ENCODE results near the gene PEAK1.

PEAK1 gene

GRCh38 chr15:77430213-77430612 is 10.3 kb upstream of the PEAK1 start:
- no peaks in the 10 kb centered on the region for H3K27me3 ChIP-seq (ENCODE audit: insufficient read depth, low read length, poor library complexity)
- no peak overlapping the region for H2AK5ac ChIP-seq (ENCODE audit: low read length)
- no peak overlapping the region for H3K4me3 ChIP-seq (ENCODE audit: low read length)
- no peak overlapping the region for H4K8ac ChIP-seq (ENCODE audit: low read depth, low read length)
- H3K23ac ChIP-seq (ENCODE audit: low read length), result peak overlapping the region; percentile 12
- DNase-seq, result no peak
- no peak overlapping the region for H3K4me2 ChIP-seq (ENCODE audit: low read length)
- H2BK15ac ChIP-seq (replicated peaks; ENCODE audit: low read depth), result no peak overlapping the region
- peaks cover 2% of the 10 kb centered on the region for H3K79me2 ChIP-seq (ENCODE audit: control insufficient read depth, insufficient read depth, low read length)
- H3K56ac ChIP-seq (ENCODE audit: low read length), result no peak overlapping the region
- WGBS (ENCODE audit: extremely low coverage, insufficient coverage, low lambda C conversion rate), result no CpG with 5 or more reads among the region's 2 CpGs
- no peaks in the 10 kb centered on the region for H3K4me1 ChIP-seq (ENCODE audit: control insufficient read depth, low read depth, low read length)
- no peak overlapping the region for H3K4ac ChIP-seq (ENCODE audit: low read depth, low read length)
- H3K9ac ChIP-seq (ENCODE audit: low read length), result no peak overlapping the region
- no peak overlapping the region for H4K5ac ChIP-seq (ENCODE audit: low read length)
- H2BK5ac ChIP-seq (ENCODE audit: low read length), result no peak overlapping the region
- no peaks in the 10 kb centered on the region for H3K36me3 ChIP-seq (ENCODE audit: control insufficient read depth, insufficient read depth, low read length)
- H3K18ac ChIP-seq (ENCODE audit: low read length), result no peak overlapping the region
- H3K79me1 ChIP-seq (ENCODE audit: low read length), result peaks cover 4% of the 10 kb centered on the region
- H2BK120ac ChIP-seq (ENCODE audit: low read depth, low read length), result no peak overlapping the region
- no peak overlapping the region for H3K27ac ChIP-seq (ENCODE audit: low read depth, low read length)

GRCh38 chr15:77426871-77427270 is 7.0 kb upstream of the PEAK1 start:
- Histone ChIP-seq H2AK5ac (ENCODE audit: low read length) (no peak overlapping the region), H3K27ac (ENCODE audit: low read depth, low read length) (no peak overlapping the region), H3K27me3 (ENCODE audit: insufficient read depth, low read length, poor library complexity) (no peaks in the 10 kb centered on the region), H2BK15ac (replicated peaks; ENCODE audit: low read depth) (no peak overlapping the region), H3K4me1 (ENCODE audit: control insufficient read depth, low read depth, low read length) (peaks cover 3% of the 10 kb centered on the region), H3K18ac (ENCODE audit: low read length) (no peak overlapping the region), H2BK120ac (ENCODE audit: low read depth, low read length) (no peak overlapping the region), H3K56ac (ENCODE audit: low read length) (no peak overlapping the region), H3K4me3 (ENCODE audit: low read length) (no peak overlapping the region), H3K79me1 (ENCODE audit: low read length) (peaks cover 11% of the 10 kb centered on the region), H3K9ac (ENCODE audit: low read length) (no peak overlapping the region), H2BK5ac (ENCODE audit: low read length) (no peak overlapping the region), H3K79me2 (ENCODE audit: control insufficient read depth, insufficient read depth, low read length) (peaks cover 8% of the 10 kb centered on the region), H4K5ac (ENCODE audit: low read length) (no peak overlapping the region), H3K23ac (ENCODE audit: low read length) (no peak overlapping the region), H3K4me2 (ENCODE audit: low read length) (no peak overlapping the region), H4K8ac (ENCODE audit: low read depth, low read length) (no peak overlapping the region), H3K36me3 (ENCODE audit: control insufficient read depth, insufficient read depth, low read length) (no peaks in the 10 kb centered on the region), H3K4ac (ENCODE audit: low read depth, low read length) (no peak overlapping the region)
- no CpG with 5 or more reads among the region's 1 CpG for WGBS (ENCODE audit: extremely low coverage, insufficient coverage, low lambda C conversion rate)
- no peak for DNase-seq

- DNase-seq, result no peak
- no peak overlapping the region for H2AK5ac ChIP-seq (ENCODE audit: low read length)
- H3K4me2 ChIP-seq (ENCODE audit: low read length), result no peak overlapping the region
- peaks cover 11% of the 10 kb centered on the region for H3K79me1 ChIP-seq (ENCODE audit: low read length)
- H3K36me3 ChIP-seq (ENCODE audit: control insufficient read depth, insufficient read depth, low read length), result no peaks in the 10 kb centered on the region
- H3K4me3 ChIP-seq (ENCODE audit: low read length), result no peak overlapping the region
- WGBS (ENCODE audit: extremely low coverage, insufficient coverage, low lambda C conversion rate), result no CpG with 5 or more reads among the region's 1 CpG
- no peak overlapping the region for H2BK120ac ChIP-seq (ENCODE audit: low read depth, low read length)
- no peak overlapping the region for H3K4ac ChIP-seq (ENCODE audit: low read depth, low read length)
- H3K56ac ChIP-seq (ENCODE audit: low read length), result no peak overlapping the region
- no peak overlapping the region for H4K8ac ChIP-seq (ENCODE audit: low read depth, low read length)
- H3K23ac ChIP-seq (ENCODE audit: low read length), result no peak overlapping the region
- no peak overlapping the region for H2BK5ac ChIP-seq (ENCODE audit: low read length)
- no peak overlapping the region for H3K18ac ChIP-seq (ENCODE audit: low read length)
- H3K9ac ChIP-seq (ENCODE audit: low read length), result no peak overlapping the region
- H2BK15ac ChIP-seq (replicated peaks; ENCODE audit: low read depth), result no peak overlapping the region
- H4K5ac ChIP-seq (ENCODE audit: low read length), result no peak overlapping the region
- no peak overlapping the region for H3K27ac ChIP-seq (ENCODE audit: low read depth, low read length)
- H3K4me1 ChIP-seq (ENCODE audit: control insufficient read depth, low read depth, low read length), result peaks cover 3% of the 10 kb centered on the region
- no peaks in the 10 kb centered on the region for H3K27me3 ChIP-seq (ENCODE audit: insufficient read depth, low read length, poor library complexity)
- H3K79me2 ChIP-seq (ENCODE audit: control insufficient read depth, insufficient read depth, low read length), result peaks cover 9% of the 10 kb centered on the region
Observed at GRCh38 chr15:77426377-77426776, 6.5 kb upstream of the PEAK1 start.

- peaks cover 3% of the 10 kb centered on the region for H3K4me1 ChIP-seq (ENCODE audit: control insufficient read depth, low read depth, low read length)
- no peak overlapping the region for H3K23ac ChIP-seq (ENCODE audit: low read length)
- H3K9ac ChIP-seq (ENCODE audit: low read length), result no peak overlapping the region
- H3K27me3 ChIP-seq (ENCODE audit: insufficient read depth, low read length, poor library complexity), result no peaks in the 10 kb centered on the region
- no peak overlapping the region for H3K4ac ChIP-seq (ENCODE audit: low read depth, low read length)
- H3K56ac ChIP-seq (ENCODE audit: low read length), result no peak overlapping the region
- no peak overlapping the region for H3K18ac ChIP-seq (ENCODE audit: low read length)
- no peak for DNase-seq
- H3K27ac ChIP-seq (ENCODE audit: low read depth, low read length), result no peak overlapping the region
- no peak overlapping the region for H2BK120ac ChIP-seq (ENCODE audit: low read depth, low read length)
- peaks cover 12% of the 10 kb centered on the region for H3K79me2 ChIP-seq (ENCODE audit: control insufficient read depth, insufficient read depth, low read length)
- H4K8ac ChIP-seq (ENCODE audit: low read depth, low read length), result no peak overlapping the region
- no peak overlapping the region for H2AK5ac ChIP-seq (ENCODE audit: low read length)
- H3K4me2 ChIP-seq (ENCODE audit: low read length), result no peak overlapping the region
- H3K79me1 ChIP-seq (ENCODE audit: low read length), result peaks cover 9% of the 10 kb centered on the region
- H3K4me3 ChIP-seq (ENCODE audit: low read length), result no peak overlapping the region
- H2BK15ac ChIP-seq (replicated peaks; ENCODE audit: low read depth), result no peak overlapping the region
- H3K36me3 ChIP-seq (ENCODE audit: control insufficient read depth, insufficient read depth, low read length), result no peaks in the 10 kb centered on the region
- no CpG with 5 or more reads among the region's 3 CpGs for WGBS (ENCODE audit: extremely low coverage, insufficient coverage, low lambda C conversion rate)
- no peak overlapping the region for H2BK5ac ChIP-seq (ENCODE audit: low read length)
- H4K5ac ChIP-seq (ENCODE audit: low read length), result no peak overlapping the region
Observed at GRCh38 chr15:77425104-77425503, 5.2 kb upstream of the PEAK1 start.

GRCh38 chr15:77421370-77421700 is 1.4 kb upstream of the PEAK1 start:
- H3K4me2 ChIP-seq (ENCODE audit: low read length), result peak overlapping the region; percentile 82
- H3K79me1 ChIP-seq (ENCODE audit: low read length), result peaks cover 14% of the 10 kb centered on the region
- no peak overlapping the region for H3K27ac ChIP-seq (ENCODE audit: low read depth, low read length)
- WGBS (ENCODE audit: extremely low coverage, insufficient coverage, low lambda C conversion rate), result no CpG with 5 or more reads among the region's 3 CpGs
- peak overlapping the region; percentile 84 for H3K9ac ChIP-seq (ENCODE audit: low read length)
- peaks cover 22% of the 10 kb centered on the region for H3K79me2 ChIP-seq (ENCODE audit: control insufficient read depth, insufficient read depth, low read length)
- H2AK5ac ChIP-seq (ENCODE audit: low read length), result no peak overlapping the region
- H2BK120ac ChIP-seq (ENCODE audit: low read depth, low read length), result no peak overlapping the region
- peak overlapping the region; percentile 74 for H3K4me3 ChIP-seq (ENCODE audit: low read length)
- H3K56ac ChIP-seq (ENCODE audit: low read length), result peak overlapping the region; percentile 94
- no peak overlapping the region for H4K5ac ChIP-seq (ENCODE audit: low read length)
- H3K36me3 ChIP-seq (ENCODE audit: control insufficient read depth, insufficient read depth, low read length), result no peaks in the 10 kb centered on the region
- H3K18ac ChIP-seq (ENCODE audit: low read length), result peak overlapping the region; percentile 6
- H3K4me1 ChIP-seq (ENCODE audit: control insufficient read depth, low read depth, low read length), result peaks cover 6% of the 10 kb centered on the region
- H2BK5ac ChIP-seq (ENCODE audit: low read length), result no peak overlapping the region
- H4K8ac ChIP-seq (ENCODE audit: low read depth, low read length), result no peak overlapping the region
- no peak overlapping the region for H3K4ac ChIP-seq (ENCODE audit: low read depth, low read length)
- H3K27me3 ChIP-seq (ENCODE audit: insufficient read depth, low read length, poor library complexity), result no peaks in the 10 kb centered on the region
- peak; percentile 34 for DNase-seq
- H3K23ac ChIP-seq (ENCODE audit: low read length), result no peak overlapping the region
- H2BK15ac ChIP-seq (replicated peaks; ENCODE audit: low read depth), result no peak overlapping the region

GRCh38 chr15:77420610-77421369 is 886 bp upstream of the PEAK1 start, which contains the start of gene HMG20A:
TSS of gene HMG20A (plus strand) at chr15:77420888. CDS start at chr15:77458408, 37,520 bp downstream.
- no peak within 1 kb of the TSS for H3K23ac ChIP-seq (ENCODE audit: low read length)
- H3K4me3 ChIP-seq (ENCODE audit: low read length), result peak within 1 kb of the TSS; percentile 74
- peak within 1 kb of the TSS; percentile 95 for H3K56ac ChIP-seq (ENCODE audit: low read length)
- H3K4me1 ChIP-seq (ENCODE audit: control insufficient read depth, low read depth, low read length), result peaks cover 6% of the 10 kb centered on the region
- peaks cover 23% of the 10 kb centered on the region for H3K79me2 ChIP-seq (ENCODE audit: control insufficient read depth, insufficient read depth, low read length)
- peak within 1 kb of the TSS; percentile 87 for H2BK5ac ChIP-seq (ENCODE audit: low read length)
- no peak within 1 kb of the TSS for H4K5ac ChIP-seq (ENCODE audit: low read length)
- no peak within 1 kb of the TSS for H3K4ac ChIP-seq (ENCODE audit: low read depth, low read length)
- H3K18ac ChIP-seq (ENCODE audit: low read length), result peak within 1 kb of the TSS; percentile 69
- no CpG with 5 or more reads among the region's 25 CpGs for WGBS (ENCODE audit: extremely low coverage, insufficient coverage, low lambda C conversion rate)
- no peak within 1 kb of the TSS for H2BK120ac ChIP-seq (ENCODE audit: low read depth, low read length)
- no peaks in the 10 kb centered on the region for H3K27me3 ChIP-seq (ENCODE audit: insufficient read depth, low read length, poor library complexity)
- H3K4me2 ChIP-seq (ENCODE audit: low read length), result peak within 1 kb of the TSS; percentile 82
- H2AK5ac ChIP-seq (ENCODE audit: low read length), result no peak within 1 kb of the TSS
- H3K79me1 ChIP-seq (ENCODE audit: low read length), result peaks cover 14% of the 10 kb centered on the region
- no peak within 1 kb of the TSS for H4K8ac ChIP-seq (ENCODE audit: low read depth, low read length)
- H3K36me3 ChIP-seq (ENCODE audit: control insufficient read depth, insufficient read depth, low read length), result no peaks in the 10 kb centered on the region
- peak; percentile 92 for DNase-seq
- peak within 1 kb of the TSS; percentile 39 for H3K27ac ChIP-seq (ENCODE audit: low read depth, low read length)
- no peak within 1 kb of the TSS for H2BK15ac ChIP-seq (replicated peaks; ENCODE audit: low read depth)
- H3K9ac ChIP-seq (ENCODE audit: low read length), result peak within 1 kb of the TSS; percentile 84

All from mesendoderm (in vitro differentiated cells).